Stimulated activated CD8-positive, alpha-beta memory T cell treated with anti-CD3 and anti-CD28 coated beads, Interleukin-7, amount 100 ng/mL, for 48 hours (primary cell): ENCODE data around the gene ZNF454.

Experiments
- DNase-seq, 2 donors: peaks; one replicate each; pipeline ENCODE4 v3.0.0-alpha.2; 2020; ENCODE audit warnings: low read depth in 1 of 2; ENCODE audit errors: extremely low read depth in 1 of 2

ZNF454 gene

DNA sequence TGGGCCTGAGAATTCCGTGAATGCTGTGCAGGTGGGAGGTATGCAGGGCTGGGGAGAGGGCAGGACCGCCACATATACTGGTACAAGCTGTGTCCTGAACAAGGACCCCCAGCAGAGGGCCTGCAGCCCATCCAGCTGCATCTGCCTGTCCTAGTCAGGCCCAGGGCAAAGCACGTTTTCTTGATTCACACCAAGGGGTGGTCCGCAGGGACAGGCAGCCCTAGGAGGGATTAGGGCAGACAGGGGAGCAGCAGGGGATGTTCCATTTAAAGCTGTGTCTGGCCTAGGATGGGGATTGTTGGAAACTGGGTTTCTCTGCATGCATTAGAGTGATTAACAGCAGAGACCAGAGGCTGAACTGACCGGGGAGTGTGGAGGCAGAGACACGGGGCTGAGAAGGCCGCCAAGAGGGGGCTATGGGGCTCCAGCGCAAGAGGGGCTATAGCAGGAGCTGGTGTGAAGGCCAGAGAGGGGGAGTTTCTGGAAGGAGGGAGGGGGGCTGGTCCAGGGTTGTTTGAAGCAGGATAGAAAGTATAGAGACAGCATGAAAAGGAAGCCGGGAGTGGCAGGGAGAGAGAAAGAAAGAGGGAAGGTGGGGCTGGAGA, 51.4 kb downstream of the ZNF454 start:
- no peak for DNase-seq

DNA sequence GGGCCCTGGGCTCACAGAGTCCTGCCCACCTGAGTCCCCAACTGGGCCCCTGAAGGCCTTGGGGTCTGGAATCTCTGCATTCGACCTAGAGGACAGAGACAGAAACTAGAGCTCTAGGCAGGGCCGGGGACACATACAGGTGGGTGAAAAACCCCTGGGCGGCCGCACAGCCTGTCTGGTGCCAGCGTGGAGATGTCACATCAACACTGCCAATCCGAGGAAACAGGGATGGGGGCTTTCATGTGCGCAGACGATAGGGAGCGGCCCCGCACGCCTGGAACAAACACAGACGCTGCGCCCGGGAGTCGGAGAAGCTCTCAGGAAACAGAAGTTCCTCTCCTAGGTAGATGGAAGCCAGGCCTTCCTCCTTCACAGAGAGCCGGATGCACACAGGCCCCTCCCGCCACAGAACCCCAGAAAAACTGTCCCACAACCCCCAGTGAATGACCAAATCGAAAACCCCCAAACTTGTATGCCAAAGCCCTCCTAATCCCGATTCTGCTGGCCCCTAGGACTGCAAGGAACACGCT, 52.3 kb downstream of the ZNF454 start:
- no peak for DNase-seq

DNA sequence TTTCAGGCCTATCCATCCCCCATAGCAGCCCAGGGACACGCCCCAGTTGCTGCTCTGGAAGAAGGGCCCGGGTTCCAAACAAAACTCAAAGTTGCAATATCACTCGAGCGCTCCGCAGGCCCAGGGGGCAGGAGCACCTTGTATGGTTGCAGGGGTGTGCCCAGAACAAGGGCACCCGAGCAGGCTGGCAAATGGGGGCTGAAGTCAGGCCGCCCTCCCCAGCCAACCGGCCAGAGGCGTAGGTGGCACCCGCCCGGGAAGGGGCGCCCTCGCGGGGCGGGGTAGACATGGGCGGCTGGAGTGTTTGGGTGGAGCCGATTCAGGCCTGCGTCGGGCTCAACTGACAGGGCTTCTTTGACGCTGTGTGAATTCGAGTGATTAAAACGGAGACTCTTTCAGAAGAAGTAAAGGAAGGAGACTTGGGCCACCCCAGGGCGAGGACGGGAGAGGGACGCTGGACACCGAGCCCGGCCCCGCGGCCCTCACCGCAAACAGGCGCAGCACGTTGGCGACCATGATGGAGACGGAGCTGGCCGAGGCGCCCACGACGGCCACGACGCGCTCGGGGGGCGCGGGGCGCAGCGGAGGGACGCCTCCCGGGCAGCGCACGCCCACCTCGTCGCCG, 53.1 kb downstream of the ZNF454 start:
- no peak for DNase-seq

DNA sequence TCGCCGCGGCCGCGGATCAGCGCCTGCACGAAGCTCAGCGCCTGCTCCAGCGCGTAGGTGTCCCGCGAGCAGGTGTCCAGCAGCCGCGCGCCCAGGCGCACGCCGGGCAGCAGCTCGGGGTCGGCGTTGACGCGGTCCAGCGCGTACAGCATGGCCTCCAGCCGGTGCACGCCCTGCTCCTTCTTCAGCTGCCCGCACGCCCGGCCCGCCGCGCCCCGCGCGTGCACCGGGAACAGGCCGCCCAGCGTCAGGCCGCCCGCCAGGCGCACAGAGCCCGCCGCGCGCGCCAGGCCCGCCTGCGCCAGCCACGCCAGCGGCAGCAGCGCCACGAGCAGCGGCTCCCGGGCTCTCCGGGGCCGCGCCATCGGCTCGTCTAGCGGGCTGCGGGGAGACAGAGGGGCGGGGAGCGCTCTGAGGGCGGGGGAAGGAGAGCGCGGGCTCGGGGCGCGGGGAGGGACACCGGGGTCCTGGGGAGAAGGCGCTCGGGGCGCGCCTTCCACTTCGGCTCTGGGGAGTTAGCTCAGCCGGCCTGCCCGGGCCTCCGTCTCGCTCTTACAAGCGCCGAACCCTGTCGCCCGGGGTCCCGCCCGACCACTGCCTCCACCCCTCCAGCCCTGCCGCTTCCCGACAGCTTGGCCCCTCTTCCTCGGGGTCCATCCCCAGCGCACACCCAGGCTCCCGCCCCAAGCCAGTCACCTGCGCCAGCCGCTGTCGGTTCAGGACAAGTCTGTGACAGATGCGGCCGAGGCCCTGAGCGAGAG, 53.8 kb downstream of the ZNF454 start, which contains the start of gene GRM6:
GRM6 (minus strand) TSS at position 741 of the 761 bp plus-strand sequence; CDS start at position 365, 376 bp downstream.
- no peak for DNase-seq

DNA sequence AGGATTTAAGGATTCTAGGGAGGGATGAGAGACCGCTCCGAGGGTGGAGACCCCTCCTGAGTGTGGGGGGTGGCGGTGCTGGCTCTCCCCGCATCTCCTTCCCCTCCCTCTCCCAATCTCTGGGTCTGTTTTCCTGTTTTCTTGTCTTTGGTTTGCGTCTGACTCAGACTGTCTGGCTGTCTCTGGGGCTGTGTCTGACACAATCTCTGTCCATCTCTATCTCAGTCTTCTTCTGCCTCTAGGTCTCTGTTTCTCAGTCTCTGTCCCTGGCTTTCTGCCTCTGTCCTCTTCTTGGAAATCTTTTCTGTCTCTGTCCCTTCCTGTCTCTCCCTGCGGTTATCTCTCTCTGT, 54.3 kb downstream of the ZNF454 start:
- DNase-seq = no peak

DNA sequence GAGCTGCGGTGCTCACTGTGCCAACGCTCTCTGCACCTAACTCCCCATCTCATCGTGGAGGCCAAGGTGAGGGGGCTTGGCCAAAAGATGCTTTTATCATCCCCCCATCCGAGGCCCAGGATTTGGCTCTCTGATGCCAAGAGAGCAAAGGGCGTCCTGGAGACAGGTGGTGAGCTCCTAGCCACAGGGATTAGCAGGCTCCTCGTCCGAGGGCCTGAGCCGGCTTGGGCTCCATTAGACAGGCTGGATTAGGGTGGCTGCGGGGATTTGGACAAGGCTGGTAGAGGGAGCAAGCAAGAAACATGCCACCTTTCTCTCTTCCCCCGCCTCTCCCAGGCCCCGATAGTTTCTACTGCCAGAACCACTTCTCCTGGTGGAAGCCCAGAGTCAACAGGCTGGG, 55.2 kb downstream of the ZNF454 start:
- DNase-seq = no peak

DNA sequence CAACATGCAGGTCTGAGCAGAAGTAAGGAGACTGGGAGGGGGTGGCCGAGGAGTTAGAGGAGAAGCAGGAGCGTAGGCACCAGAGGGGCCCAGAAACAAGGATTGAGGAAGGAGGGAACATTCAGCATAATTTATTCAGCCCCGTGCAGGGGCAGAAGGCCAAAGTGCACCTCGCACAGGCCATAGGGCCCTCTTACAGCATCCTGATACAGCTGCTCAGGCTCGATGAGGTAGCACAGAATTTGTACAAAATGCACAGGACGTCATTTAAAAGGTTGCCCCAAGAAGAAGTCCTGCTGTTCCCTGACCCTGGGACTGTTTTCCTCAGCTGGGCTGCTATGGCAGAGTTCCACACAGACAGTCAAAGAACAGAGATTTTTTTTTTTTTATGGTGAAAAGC, 56.2 kb downstream of the ZNF454 start:
- DNase-seq = no peak

DNA sequence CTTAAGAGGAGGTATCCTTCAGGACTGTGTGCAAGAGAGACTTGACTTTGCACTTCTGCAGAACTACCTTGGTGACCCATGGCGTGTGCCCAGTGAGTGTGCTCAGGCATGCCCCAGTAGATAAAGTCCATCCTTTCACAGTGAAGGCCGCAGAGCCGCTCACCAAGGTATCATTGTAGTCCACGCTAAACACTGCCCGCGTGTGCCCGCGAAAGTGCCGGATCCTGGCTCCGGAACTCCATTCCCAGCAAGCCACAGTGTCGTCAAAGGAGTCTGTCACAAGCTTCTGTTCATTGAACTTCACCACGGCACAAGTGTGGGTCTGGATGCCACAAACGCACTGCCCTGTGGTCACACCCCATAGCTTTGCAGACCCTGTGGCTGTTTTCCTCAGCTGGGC, 57.4 kb downstream of the ZNF454 start:
- DNase-seq = no peak

DNA sequence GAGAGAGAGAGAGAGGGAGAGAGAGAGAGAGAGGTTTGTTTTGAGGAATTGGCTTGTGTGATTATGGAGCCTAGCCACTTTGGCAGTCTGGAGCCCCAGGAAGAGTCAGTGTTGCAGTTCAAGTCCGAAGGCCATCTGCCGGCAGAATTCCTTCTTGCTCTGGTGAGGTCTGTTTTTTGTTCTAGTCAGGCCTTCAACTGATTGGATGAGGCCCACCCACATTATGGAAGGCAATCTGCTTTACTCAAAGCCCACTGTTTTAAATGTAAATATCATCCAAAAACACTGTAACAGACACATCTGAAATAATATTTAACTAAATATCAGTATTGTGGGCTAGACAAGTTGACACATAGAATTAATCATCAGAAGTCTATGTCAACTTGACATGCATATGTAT, 65.6 kb downstream of the ZNF454 start:
- DNase-seq = no peak

DNA sequence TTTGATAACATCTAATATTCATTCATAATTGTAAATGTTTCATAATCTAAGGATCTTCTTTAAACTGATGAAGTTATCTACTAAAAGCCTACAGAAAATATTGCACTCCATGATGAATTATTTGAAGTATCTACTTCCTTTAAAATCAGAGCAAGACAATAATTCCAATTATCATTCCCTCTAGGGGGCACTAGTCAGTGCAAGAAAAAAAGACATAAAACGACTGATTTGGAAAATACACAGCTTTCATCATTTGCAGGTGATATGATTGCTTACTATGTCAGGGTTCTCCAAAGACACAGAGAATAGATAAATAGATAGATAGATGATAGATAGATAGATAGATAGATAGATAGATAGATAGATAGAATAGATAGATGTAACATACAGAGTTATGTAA, 67.7 kb downstream of the ZNF454 start:
- DNase-seq = no peak
